ENCODE measurements around the gene PABPC3.

The PABPC3 gene

GRCh38 chr13:25095851-25096453 lies at the start of gene PABPC3:
Gene PABPC3, plus strand, starts transcription at chr13:25096136. Its CDS starts 63 bp downstream, at chr13:25096199.
- Histone ChIP-seq H3K4me1 (ENCODE audit: control insufficient read depth, insufficient read depth, low read length) (no peaks in the 10 kb centered on the region), H3K4me3 (ENCODE audit: low read length) (peak within 1 kb of the TSS; percentile 71), H3K27me3 (replicated peaks; ENCODE audit: control insufficient read depth, insufficient read depth, low read length) (peaks cover 23% of the 10 kb centered on the region), H3K36me3 (ENCODE audit: control insufficient read depth, insufficient read depth, low read length, severe bottlenecking) (no peaks in the 10 kb centered on the region), H3K9ac (ENCODE audit: low read length) (no peak within 1 kb of the TSS), H3K9me3 (ENCODE audit: control insufficient read depth, low read length) (no peaks in the 10 kb centered on the region)
- no peak for DNase-seq (ENCODE audit: low read depth)

GRCh38 chr13:25046274-25046984 lies 49.5 kb upstream of the PABPC3 start:
- Histone ChIP-seq H3K27me3 (replicated peaks; ENCODE audit: control insufficient read depth, insufficient read depth, low read length) (peaks cover 64% of the 10 kb centered on the region), H3K9me3 (ENCODE audit: control insufficient read depth, low read length) (peaks cover 12% of the 10 kb centered on the region), H3K4me3 (ENCODE audit: low read length) (no peak overlapping the region), H3K4me1 (ENCODE audit: control insufficient read depth, insufficient read depth, low read length) (no peaks in the 10 kb centered on the region), H3K36me3 (ENCODE audit: control insufficient read depth, insufficient read depth, low read length, severe bottlenecking) (no peaks in the 10 kb centered on the region), H3K9ac (ENCODE audit: low read length) (no peak overlapping the region)
- peak; percentile 28 for DNase-seq (ENCODE audit: low read depth)

GRCh38 chr13:25046985-25047511 lies 48.9 kb upstream of the PABPC3 start:
- DNase-seq (ENCODE audit: low read depth), result peak; percentile 67
- no peaks in the 10 kb centered on the region for H3K4me1 ChIP-seq (ENCODE audit: control insufficient read depth, insufficient read depth, low read length)
- H3K4me3 ChIP-seq (ENCODE audit: low read length), result no peak overlapping the region
- H3K9ac ChIP-seq (ENCODE audit: low read length), result no peak overlapping the region
- H3K36me3 ChIP-seq (ENCODE audit: control insufficient read depth, insufficient read depth, low read length, severe bottlenecking), result no peaks in the 10 kb centered on the region
- H3K27me3 ChIP-seq (replicated peaks; ENCODE audit: control insufficient read depth, insufficient read depth, low read length), result peaks cover 58% of the 10 kb centered on the region
- H3K9me3 ChIP-seq (ENCODE audit: control insufficient read depth, low read length), result peaks cover 14% of the 10 kb centered on the region

- DNase-seq (ENCODE audit: low read depth), result no peak
- H3K9me3 ChIP-seq (ENCODE audit: control insufficient read depth, low read length), result peaks cover 18% of the 10 kb centered on the region
Observed at GRCh38 chr13:25051065-25051464, 44.9 kb upstream of the PABPC3 start.

GRCh38 chr13:25059166-25059565 lies 36.8 kb upstream of the PABPC3 start:
- Histone ChIP-seq H3K36me3 (ENCODE audit: control insufficient read depth, insufficient read depth, low read length, severe bottlenecking) (no peaks in the 10 kb centered on the region), H3K9ac (ENCODE audit: low read length) (no peak overlapping the region), H3K27me3 (replicated peaks; ENCODE audit: control insufficient read depth, insufficient read depth, low read length) (peaks cover 7% of the 10 kb centered on the region), H3K4me3 (ENCODE audit: low read length) (no peak overlapping the region), H3K9me3 (ENCODE audit: control insufficient read depth, low read length) (peaks cover 10% of the 10 kb centered on the region), H3K4me1 (ENCODE audit: control insufficient read depth, insufficient read depth, low read length) (no peaks in the 10 kb centered on the region)
- no peak for DNase-seq (ENCODE audit: low read depth)

More at GRCh38 chr13:25051065-25051464, 44.9 kb upstream of the PABPC3 start:
- H3K4me3 ChIP-seq (ENCODE audit: low read length), result no peak overlapping the region
- no peaks in the 10 kb centered on the region for H3K4me1 ChIP-seq (ENCODE audit: control insufficient read depth, insufficient read depth, low read length)
- no peaks in the 10 kb centered on the region for H3K36me3 ChIP-seq (ENCODE audit: control insufficient read depth, insufficient read depth, low read length, severe bottlenecking)
- peaks cover 27% of the 10 kb centered on the region for H3K27me3 ChIP-seq (replicated peaks; ENCODE audit: control insufficient read depth, insufficient read depth, low read length)
- no peak overlapping the region for H3K9ac ChIP-seq (ENCODE audit: low read length)

- Histone ChIP-seq H3K36me3 (ENCODE audit: control insufficient read depth, insufficient read depth, low read length, severe bottlenecking) (no peaks in the 10 kb centered on the region), H3K9me3 (ENCODE audit: control insufficient read depth, low read length) (peaks cover 10% of the 10 kb centered on the region), H3K27me3 (replicated peaks; ENCODE audit: control insufficient read depth, insufficient read depth, low read length) (peaks cover 7% of the 10 kb centered on the region), H3K4me3 (ENCODE audit: low read length) (no peak overlapping the region), H3K4me1 (ENCODE audit: control insufficient read depth, insufficient read depth, low read length) (no peaks in the 10 kb centered on the region), H3K9ac (ENCODE audit: low read length) (no peak overlapping the region)
- DNase-seq (ENCODE audit: low read depth), result no peak
Observed at GRCh38 chr13:25059958-25060357, 36.0 kb upstream of the PABPC3 start.

- Histone ChIP-seq H3K4me1 (ENCODE audit: control insufficient read depth, insufficient read depth, low read length) (no peaks in the 10 kb centered on the region), H3K36me3 (ENCODE audit: control insufficient read depth, insufficient read depth, low read length, severe bottlenecking) (no peaks in the 10 kb centered on the region), H3K9me3 (ENCODE audit: control insufficient read depth, low read length) (peaks cover 6% of the 10 kb centered on the region), H3K4me3 (ENCODE audit: low read length) (no peak overlapping the region), H3K9ac (ENCODE audit: low read length) (no peak overlapping the region), H3K27me3 (replicated peaks; ENCODE audit: control insufficient read depth, insufficient read depth, low read length) (peaks cover 24% of the 10 kb centered on the region)
- no peak for DNase-seq (ENCODE audit: low read depth)
Observed at GRCh38 chr13:25062479-25062878, 33.5 kb upstream of the PABPC3 start.

- Histone ChIP-seq H3K27me3 (replicated peaks; ENCODE audit: control insufficient read depth, insufficient read depth, low read length) (peaks cover 29% of the 10 kb centered on the region), H3K4me1 (ENCODE audit: control insufficient read depth, insufficient read depth, low read length) (no peaks in the 10 kb centered on the region), H3K36me3 (ENCODE audit: control insufficient read depth, insufficient read depth, low read length, severe bottlenecking) (no peaks in the 10 kb centered on the region), H3K9me3 (ENCODE audit: control insufficient read depth, low read length) (peaks cover 4% of the 10 kb centered on the region), H3K9ac (ENCODE audit: low read length) (no peak overlapping the region), H3K4me3 (ENCODE audit: low read length) (no peak overlapping the region)
- no peak for DNase-seq (ENCODE audit: low read depth)
Observed at GRCh38 chr13:25064396-25064795, 31.5 kb upstream of the PABPC3 start.

- Histone ChIP-seq H3K27me3 (replicated peaks; ENCODE audit: control insufficient read depth, insufficient read depth, low read length) (peaks cover 34% of the 10 kb centered on the region), H3K9me3 (ENCODE audit: control insufficient read depth, low read length) (no peaks in the 10 kb centered on the region), H3K36me3 (ENCODE audit: control insufficient read depth, insufficient read depth, low read length, severe bottlenecking) (no peaks in the 10 kb centered on the region), H3K4me1 (ENCODE audit: control insufficient read depth, insufficient read depth, low read length) (no peaks in the 10 kb centered on the region), H3K4me3 (ENCODE audit: low read length) (no peak overlapping the region), H3K9ac (ENCODE audit: low read length) (no peak overlapping the region)
- no peak for DNase-seq (ENCODE audit: low read depth)
Observed at GRCh38 chr13:25065974-25066770, 29.8 kb upstream of the PABPC3 start.

- Histone ChIP-seq H3K4me3 (ENCODE audit: low read length) (no peak overlapping the region), H3K27me3 (replicated peaks; ENCODE audit: control insufficient read depth, insufficient read depth, low read length) (peaks cover 34% of the 10 kb centered on the region), H3K36me3 (ENCODE audit: control insufficient read depth, insufficient read depth, low read length, severe bottlenecking) (no peaks in the 10 kb centered on the region), H3K9me3 (ENCODE audit: control insufficient read depth, low read length) (no peaks in the 10 kb centered on the region), H3K9ac (ENCODE audit: low read length) (no peak overlapping the region), H3K4me1 (ENCODE audit: control insufficient read depth, insufficient read depth, low read length) (no peaks in the 10 kb centered on the region)
- no peak for DNase-seq (ENCODE audit: low read depth)
Observed at GRCh38 chr13:25067064-25067463, 28.9 kb upstream of the PABPC3 start.

- no peaks in the 10 kb centered on the region for H3K4me1 ChIP-seq (ENCODE audit: control insufficient read depth, insufficient read depth, low read length)
- H3K36me3 ChIP-seq (ENCODE audit: control insufficient read depth, insufficient read depth, low read length, severe bottlenecking), result no peaks in the 10 kb centered on the region
- no peak overlapping the region for H3K9ac ChIP-seq (ENCODE audit: low read length)
- no peaks in the 10 kb centered on the region for H3K9me3 ChIP-seq (ENCODE audit: control insufficient read depth, low read length)
- H3K27me3 ChIP-seq (replicated peaks; ENCODE audit: control insufficient read depth, insufficient read depth, low read length), result peaks cover 33% of the 10 kb centered on the region
- DNase-seq (ENCODE audit: low read depth), result no peak
- H3K4me3 ChIP-seq (ENCODE audit: low read length), result no peak overlapping the region
Observed at GRCh38 chr13:25068810-25069209, 27.1 kb upstream of the PABPC3 start.
